GM12872 (cell line): Measurements from ENCODE around the gene ADAMTSL2.

ENCODE experiments used
- TF ChIP-seq, protein P1 (sequence below): IDR thresholded peaks from 3 replicates; pipeline ENCODE4 v1.5.1; 2011; ENCODE audit warnings: low read depth, mild to moderate bottlenecking, low read length, moderate library complexity; ENCODE audit not compliant: insufficient read depth

ADAMTSL2 gene

DNA sequence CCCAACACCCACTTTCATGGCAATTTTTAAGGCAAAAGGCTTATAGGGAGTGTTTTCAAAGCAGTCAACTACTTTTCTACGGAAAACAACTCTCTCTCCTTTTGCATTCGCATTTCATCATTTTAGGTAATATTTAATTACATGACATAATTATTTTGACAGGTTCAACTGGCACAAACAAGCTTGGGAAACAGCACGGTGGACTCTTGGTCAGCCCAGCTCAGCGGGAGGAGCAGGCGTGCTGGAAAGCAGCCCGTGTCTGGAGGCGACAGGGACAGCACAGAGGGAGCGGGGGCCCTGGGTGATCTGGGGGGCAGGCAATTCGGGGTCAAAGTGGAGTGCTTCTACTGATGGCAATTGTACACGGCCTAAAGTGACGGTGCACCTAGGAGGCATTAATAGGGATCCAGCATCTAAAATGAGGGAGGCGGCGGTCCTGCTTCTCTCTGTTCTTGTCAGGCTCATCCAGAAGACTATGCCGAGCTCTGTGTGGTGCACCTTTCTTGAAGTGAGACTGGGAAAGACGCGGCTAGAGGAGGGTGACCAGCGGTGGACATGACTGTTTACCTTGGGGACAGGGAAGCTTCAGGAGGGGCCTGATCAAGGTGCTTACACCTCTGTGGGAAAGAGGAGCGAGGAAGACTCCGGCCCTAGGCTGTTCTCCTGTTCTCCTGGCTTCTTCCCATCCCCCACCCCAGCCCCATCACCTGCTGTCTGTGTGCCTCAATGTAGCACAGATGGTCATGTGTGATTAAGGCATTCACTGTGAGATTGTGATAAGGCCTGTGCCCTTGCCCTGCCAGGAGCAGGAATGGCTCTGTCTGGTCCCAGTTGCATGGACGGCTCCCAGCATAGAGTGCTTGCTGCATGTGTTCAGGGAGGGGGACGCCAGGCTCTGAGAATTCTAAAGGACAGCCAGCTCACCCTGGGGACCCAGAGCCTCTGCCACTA lies 13.1 kb upstream of the ADAMTSL2 start:
- TF ChIP-seq, protein P1, sequence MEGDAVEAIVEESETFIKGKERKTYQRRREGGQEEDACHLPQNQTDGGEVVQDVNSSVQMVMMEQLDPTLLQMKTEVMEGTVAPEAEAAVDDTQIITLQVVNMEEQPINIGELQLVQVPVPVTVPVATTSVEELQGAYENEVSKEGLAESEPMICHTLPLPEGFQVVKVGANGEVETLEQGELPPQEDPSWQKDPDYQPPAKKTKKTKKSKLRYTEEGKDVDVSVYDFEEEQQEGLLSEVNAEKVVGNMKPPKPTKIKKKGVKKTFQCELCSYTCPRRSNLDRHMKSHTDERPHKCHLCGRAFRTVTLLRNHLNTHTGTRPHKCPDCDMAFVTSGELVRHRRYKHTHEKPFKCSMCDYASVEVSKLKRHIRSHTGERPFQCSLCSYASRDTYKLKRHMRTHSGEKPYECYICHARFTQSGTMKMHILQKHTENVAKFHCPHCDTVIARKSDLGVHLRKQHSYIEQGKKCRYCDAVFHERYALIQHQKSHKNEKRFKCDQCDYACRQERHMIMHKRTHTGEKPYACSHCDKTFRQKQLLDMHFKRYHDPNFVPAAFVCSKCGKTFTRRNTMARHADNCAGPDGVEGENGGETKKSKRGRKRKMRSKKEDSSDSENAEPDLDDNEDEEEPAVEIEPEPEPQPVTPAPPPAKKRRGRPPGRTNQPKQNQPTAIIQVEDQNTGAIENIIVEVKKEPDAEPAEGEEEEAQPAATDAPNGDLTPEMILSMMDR: no peak

DNA sequence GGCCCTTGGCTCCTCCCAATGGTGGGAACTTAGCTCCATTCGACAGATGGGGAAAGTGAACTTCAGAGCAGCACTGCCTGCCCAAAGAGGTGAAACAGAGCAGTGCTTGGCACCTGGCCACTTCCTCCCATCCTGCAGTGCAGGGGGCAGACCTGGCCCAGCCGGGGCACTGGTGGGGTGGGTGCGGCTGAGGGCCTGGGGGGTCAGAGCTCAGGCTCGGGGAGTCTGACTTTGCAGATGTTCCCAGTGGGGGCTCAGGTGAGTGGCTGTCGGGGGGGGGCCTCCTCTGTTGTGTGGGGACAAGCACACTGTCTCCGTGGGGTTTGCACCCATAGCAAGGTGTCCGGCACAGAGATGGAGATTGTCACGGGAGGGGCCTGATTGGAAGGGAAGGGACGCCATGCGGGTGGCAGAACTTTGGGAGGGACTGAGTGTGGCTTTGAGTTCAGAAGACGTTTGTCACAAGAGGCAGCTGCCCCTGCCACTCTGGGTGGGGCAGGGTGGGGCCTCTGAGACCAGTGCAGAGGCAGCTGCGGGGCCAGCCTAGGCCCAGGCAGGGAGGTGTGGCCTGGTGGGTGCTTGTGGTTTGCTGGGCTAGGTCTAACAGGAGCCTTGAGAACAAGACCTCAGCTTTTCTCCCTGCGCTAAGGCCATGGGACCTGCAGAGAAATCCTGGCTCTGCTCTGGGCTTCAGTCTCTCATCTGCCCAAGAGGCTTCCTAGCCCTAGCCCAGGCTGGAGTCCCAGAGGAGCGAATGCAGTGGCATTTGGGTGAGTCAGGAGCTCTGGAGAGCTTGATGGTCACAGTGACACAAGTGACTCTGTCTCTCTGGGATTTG lies 12.2 kb upstream of the ADAMTSL2 start:
- TF ChIP-seq, protein P1: no peak

DNA sequence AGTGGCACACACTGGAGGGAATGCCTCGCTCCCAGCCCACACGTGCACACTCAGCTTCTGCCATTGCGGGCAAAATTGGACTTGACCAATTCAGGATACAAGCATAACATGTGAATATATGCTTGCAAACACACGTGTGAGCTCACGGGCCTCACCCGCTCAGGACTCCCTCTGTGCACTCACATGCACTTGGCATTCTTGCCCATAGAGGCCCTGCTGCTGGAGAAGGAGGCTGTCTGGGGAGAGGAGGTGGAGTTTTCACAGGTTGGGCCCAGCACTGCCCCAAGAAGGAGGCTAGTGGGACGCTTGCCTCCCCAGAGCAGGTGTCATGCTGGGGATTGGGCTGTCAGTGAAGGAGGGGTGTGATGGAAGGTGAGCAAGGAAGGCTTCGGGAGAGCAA lies 11.4 kb upstream of the ADAMTSL2 start:
- TF ChIP-seq, protein P1: no peak

DNA sequence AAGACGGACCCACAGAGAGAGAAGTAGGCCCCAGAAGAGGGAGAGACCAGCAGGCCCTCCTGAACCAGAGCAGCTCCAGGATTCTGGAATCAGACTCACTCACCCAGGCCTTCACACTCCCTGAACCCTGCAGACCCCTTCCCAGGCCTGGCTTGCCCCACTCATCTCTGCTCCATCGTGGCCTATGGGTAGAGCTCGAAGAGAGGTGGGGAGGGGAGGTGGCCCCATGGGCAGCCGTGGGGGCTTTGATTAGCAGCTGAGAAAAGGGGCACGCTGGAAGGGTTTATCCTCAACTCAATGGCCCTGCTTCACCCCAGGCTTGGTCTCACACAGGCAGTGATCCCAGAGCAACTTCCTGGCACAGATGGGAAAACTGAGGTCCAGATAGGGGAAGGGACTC lies 10.4 kb upstream of the ADAMTSL2 start:
- TF ChIP-seq, protein P1: no peak

DNA sequence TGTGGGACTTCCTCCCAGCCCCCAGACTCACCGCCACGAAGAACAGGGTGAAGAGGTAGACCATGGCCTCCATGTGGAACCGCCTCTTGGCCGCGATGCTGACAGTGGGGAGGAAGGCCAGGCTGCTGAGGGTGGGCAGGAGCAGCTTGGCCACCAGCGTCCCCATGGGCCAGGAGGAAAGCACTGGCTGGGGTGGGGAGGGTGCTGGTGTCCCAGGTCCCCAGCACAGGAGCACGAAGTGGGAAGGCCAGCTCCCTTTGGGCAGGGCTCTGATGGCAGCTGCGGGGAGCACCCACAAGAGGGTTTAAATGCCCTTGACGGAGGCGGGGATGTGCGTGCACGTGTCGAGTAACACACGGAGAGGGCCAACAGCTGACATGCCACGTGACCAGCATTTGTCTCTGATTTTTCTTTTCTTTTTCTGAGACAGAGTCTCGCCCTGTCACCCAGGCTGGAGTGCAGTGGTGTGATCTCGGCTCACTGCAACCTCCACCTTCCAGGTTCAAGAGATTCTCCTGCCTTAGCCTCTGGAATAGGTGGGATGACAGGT lies 9.8 kb upstream of the ADAMTSL2 start, which contains the start of gene MYMK:
Gene MYMK, minus strand, starts transcription at position 281 of the 550 bp plus-strand sequence. Its CDS starts 115 bp downstream, at position 166.
- TF ChIP-seq, protein P1: no peak

DNA sequence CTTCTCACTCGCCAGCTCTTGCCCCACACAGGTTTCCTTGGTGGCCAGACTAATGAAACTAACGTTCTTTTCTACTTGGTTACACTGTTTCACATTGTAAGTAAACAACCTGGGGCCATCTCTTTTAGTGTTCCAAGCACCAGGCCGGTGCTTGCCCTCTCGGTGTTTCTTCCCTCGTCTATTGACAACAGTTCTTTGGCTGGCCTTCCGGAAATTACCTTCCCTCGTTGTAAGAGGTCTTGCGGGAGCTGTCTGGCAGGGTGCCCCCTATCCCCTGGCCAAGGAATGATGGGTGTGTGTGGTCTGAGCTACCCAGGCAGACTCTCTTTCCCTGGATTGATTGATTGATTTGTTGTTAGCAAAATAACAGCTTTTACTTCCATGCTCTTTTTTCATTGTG lies 8.8 kb upstream of the ADAMTSL2 start:
- TF ChIP-seq, protein P1: no peak
